Ramos (cell line): ENCODE data around the gene ARX.

Experiments
- in situ Hi-C: fragments of 300-500 bp; cut with MboI; formaldehyde crosslinking; loops from one replicate; pipeline ENCODE4 v1.14.3; 2022; ENCODE audit warnings: low sequenced_read_pairs; ENCODE audit not compliant: unreplicated experiment

ARX gene

GRCh38 chrX:25015486-25016360 lies at the start of gene ARX:
Gene ARX, minus strand, starts transcription at chrX:25015965. Its CDS starts 228 bp downstream, at chrX:25015737.
- in situ Hi-C loops = no loop called here

- in situ Hi-C loops = no loop called here
These were observed 43.5 kb upstream of the ARX start for GRCh38 chrX:25059273-25059672.

DNA sequence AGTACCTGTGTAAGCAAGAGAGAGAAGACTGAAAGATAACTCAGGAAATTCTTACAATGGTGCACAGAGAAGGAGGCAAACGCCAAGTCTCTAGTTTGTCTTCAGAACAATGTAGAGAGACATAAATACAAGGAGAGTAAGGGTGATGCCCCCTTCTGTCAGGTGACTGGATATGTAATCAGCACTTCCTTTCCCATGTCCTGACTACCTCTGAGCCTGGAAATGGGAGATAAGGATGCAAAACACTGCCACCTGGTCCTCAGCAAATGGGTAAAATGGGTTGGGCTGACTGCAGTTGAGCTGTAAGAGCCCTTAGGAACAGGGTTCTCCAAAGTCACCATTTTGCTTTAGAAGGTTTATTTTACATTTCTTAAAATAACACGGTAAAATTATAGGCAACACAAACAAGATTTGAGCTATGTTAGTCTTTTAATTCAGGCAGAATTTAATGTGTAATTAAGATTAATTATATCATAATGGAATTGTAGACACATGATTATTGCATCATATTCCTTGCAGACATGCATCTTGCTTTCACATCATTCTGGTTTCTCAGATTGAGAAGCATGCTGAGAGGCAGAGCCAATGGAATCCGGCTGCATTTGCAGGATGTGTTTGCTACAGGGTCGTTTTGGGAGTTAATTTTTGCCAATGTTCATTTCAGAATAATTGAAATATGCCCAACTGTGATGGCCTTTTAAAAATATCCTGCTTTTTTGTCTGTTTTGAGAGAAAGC lies 37.2 kb upstream of the ARX start:
- in situ Hi-C loops = no loop called here

- in situ Hi-C loops = no loop called here
These were observed 34.2 kb upstream of the ARX start for GRCh38 chrX:25049971-25050370.

- in situ Hi-C loops = no loop called here
These were observed 33.6 kb upstream of the ARX start for GRCh38 chrX:25049357-25049756.

DNA sequence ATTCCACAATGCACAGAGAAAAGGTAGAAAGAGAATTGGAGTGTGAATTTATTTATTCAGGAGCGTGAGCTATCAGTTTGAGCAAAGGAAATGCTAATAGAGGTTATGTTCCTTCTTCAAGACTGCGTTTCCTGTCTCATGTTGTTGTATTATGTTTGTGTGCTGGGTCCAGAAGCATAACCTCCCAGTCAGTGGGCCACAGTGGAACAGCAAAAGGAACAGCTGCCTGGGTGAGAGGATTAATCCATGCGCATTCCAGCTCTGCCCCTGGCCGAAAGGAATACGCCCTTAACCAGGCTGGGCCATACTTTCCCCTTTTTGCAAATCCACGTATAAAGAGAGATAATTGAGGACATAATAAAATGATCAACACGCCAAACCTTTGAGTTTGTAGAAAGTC lies 32.4 kb upstream of the ARX start:
- in situ Hi-C loops = no loop called here

DNA sequence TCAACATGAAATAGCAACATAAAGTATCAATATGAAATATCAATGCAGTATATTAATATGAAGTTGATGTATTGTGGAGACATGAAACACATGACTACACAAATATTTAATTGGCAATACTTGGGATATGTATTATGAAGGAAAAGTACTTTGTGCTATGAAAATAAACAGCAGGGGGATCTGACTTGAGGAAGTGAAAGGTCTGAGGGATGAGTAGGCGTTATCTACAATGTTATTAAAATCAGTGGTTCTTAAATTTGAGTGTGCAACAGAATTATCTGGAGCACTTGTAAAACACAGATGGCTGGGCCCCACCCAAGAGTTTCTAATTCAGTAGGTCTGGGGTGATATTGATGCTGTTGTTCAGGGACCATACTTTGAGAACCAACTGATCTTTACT lies 27.4 kb upstream of the ARX start:
- in situ Hi-C loops = no loop called here

GRCh38 chrX:25039036-25039435 lies 23.3 kb upstream of the ARX start:
- in situ Hi-C loops = no loop called here

DNA sequence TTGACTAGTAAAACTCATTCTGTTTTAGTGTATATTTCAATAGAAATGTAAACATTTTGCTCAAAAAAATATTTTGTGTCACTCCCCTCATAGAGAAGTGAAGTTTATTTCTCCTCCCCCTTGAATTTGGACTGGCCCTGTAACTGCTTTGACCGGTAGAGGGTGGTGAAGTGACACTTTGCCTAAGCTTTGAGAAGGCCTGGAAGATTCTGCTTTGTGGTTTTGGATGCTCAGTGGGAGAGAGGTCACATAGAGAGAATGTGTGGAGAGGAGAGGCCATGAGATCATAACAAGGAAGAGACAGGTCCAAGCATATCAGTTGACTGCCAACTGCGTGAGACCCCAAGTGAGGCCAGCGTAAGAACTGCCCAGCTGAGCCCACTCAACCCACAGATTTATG lies 19.1 kb upstream of the ARX start:
- in situ Hi-C loops = no loop called here

DNA sequence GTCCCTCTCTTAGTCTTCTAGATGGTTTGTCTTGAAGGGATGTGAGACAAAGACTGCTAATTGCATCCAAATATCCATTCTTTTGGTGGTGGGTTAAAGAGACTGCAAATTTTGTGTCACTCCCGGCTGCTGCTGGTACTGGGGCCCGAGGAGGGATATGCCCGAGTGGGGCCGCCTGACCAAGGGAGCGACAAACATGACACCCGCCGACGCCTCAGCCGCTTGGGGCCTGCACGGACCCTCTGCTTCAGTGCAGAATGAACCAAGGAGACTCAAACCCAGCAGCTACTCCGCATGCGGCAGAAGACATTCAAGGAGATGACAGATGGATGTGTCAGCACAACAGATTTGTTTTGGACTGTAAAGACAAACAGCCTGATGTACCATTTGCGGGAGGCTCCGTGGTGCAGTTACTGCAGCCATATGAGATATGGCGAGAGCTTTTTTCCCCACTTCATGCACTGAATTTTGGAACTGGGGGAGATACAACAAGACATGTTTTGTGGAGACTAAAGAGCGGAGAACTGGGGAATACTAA lies 13.6 kb upstream of the ARX start:
- in situ Hi-C loops = no loop called here

DNA sequence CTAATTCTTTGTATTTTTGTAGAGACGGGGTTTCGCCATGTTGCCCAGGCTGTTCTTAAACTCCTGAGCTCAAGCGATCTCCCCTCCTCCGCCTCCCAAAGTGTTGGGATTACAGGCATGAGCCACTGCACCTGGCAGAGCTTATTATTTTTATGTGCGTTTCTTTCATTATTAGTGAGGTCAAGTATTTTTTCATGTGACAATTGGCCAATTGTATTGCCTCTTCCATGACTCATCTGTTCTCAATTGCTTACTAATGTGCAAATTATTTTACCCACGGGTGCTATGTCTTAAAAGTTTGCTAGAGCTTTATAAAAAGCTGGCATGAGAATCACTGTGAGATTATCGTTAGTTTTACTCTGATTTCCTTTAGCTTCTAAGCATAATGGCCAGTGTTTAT lies 13.0 kb upstream of the ARX start:
- in situ Hi-C loops = no loop called here

GRCh38 chrX:25026576-25026975 lies 10.8 kb upstream of the ARX start:
- in situ Hi-C loops = no loop called here

- in situ Hi-C loops = no loop called here
These were observed 9.8 kb upstream of the ARX start for GRCh38 chrX:25025615-25026014.

DNA sequence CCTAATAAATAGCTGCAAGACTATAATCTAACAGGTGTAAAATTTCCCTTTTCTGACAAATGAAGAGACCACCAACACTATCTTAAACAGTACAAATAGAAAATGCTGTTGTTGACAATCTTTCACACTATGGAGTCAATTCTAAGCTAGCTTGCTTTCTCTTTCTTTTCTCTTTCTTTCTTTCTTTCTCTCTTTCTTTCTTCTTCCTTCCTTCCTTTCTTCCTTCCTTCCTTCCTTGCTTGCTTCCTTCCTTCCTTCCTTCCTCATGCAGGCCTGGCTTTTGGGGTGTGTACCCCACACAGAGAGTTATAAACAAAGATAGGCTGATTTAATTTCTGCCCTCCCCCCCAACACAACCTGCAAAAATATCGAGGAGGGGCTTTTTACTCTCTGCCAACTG lies 8.1 kb upstream of the ARX start:
- in situ Hi-C loops = no loop called here

GRCh38 chrX:25022499-25023325 lies 6.9 kb upstream of the ARX start:
- in situ Hi-C loops = no loop called here

DNA sequence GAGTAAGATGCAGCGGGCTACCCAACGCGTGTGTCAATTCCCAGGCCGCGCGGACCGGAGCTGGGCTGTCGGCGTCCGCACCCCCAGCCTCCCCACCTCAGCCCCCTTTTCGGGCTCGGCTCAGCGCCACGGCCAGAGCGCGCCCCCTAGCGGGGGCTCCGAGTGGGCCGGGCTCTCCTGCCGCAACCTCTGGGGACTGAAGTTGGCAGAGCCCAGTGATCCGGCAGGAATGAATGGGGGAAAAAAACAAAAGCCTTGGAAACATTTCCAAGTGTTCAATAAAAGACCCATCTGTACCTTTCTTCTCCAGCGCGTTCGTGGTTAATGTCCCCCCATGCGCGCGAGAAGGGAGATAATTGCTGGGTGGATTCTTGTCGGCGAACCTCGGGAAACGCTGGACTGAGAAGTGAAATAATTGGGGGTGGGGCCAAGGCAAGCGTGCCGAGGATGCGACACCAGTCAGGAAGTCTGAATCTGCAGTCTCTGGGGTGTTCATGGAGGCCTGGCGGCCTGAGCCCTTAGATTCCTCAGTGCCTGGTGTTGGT lies 5.2 kb upstream of the ARX start:
- in situ Hi-C loops = no loop called here

- in situ Hi-C loops = no loop called here
These were observed 4.7 kb upstream of the ARX start for GRCh38 chrX:25020391-25020904.

GRCh38 chrX:25019707-25020390 lies 4.1 kb upstream of the ARX start:
- in situ Hi-C loops = no loop called here

DNA sequence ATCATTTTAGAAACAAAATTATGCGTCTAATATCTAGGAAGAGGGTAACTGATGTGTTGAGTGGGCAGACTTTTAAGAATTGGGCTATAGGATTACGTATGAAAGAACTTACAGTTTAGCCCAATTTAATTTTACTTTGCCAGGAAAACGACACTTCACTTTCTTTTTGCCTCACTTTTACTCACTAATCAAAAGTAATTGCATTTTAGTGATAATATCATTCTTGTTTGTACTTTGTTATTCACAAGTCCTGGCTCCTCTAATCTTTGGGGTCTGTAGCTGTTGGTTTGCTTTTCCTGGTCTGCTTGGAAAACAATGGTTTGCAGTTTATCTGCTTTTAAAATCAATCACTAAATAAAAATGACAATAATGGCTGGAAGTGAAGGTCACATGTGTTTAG lies 2.9 kb upstream of the ARX start:
- in situ Hi-C loops = no loop called here
